Activated CD4-positive, alpha-beta T cell treated with anti-CD3 and anti-CD28 coated beads, Interleukin-2, Interleukin-4, amounts not matched to agents 100 ng/mL and 50 ng/mL, durations not matched to agents 16 hours and 8 hours (primary cell): Measurements from ENCODE around the gene TBC1D22B.
"Not testable (repeated sequence)": the region's sequence is repeated elsewhere in the genome, so short reads cannot be mapped to it uniquely, and the experiment has no call there.

Source experiments
- DNase-seq: peaks from one replicate; pipeline ENCODE4 v3.0.0-alpha.2; 2020; ENCODE audit warnings: low spot score

The TBC1D22B gene

GRCh38 chr6:37269105-37269504 is 11.5 kb downstream of the TBC1D22B start:
- no peak for DNase-seq

GRCh38 chr6:37272834-37273566 is 15.4 kb downstream of the TBC1D22B start:
- DNase-seq, result peak; percentile 78

- no peak for DNase-seq
Measured at GRCh38 chr6:37273690-37274089, 16.1 kb downstream of the TBC1D22B start.

GRCh38 chr6:37275350-37275749 is 17.8 kb downstream of the TBC1D22B start:
- no peak for DNase-seq

GRCh38 chr6:37277001-37277409 is 19.4 kb downstream of the TBC1D22B start:
- peak; percentile 30 for DNase-seq

GRCh38 chr6:37279366-37280134 is 22.0 kb downstream of the TBC1D22B start:
- DNase-seq, result no peak

GRCh38 chr6:37280162-37280887 is 22.8 kb downstream of the TBC1D22B start:
- DNase-seq, result no peak

GRCh38 chr6:37282371-37282770 is 24.8 kb downstream of the TBC1D22B start:
- DNase-seq, result no peak

- no peak for DNase-seq
Measured at GRCh38 chr6:37283268-37283667, 25.7 kb downstream of the TBC1D22B start.

- DNase-seq, result no peak
Measured at GRCh38 chr6:37283671-37284151, 26.1 kb downstream of the TBC1D22B start.

GRCh38 chr6:37284781-37285180 is 27.2 kb downstream of the TBC1D22B start:
- DNase-seq, result no peak

- DNase-seq, result peak; percentile 75
Measured at GRCh38 chr6:37285861-37286311, 28.3 kb downstream of the TBC1D22B start.

GRCh38 chr6:37287519-37288157 is 30.1 kb downstream of the TBC1D22B start:
- DNase-seq, result no peak

- no peak for DNase-seq
Measured at GRCh38 chr6:37288247-37288646, 30.7 kb downstream of the TBC1D22B start.

GRCh38 chr6:37289931-37290330 is 32.4 kb downstream of the TBC1D22B start:
- peak; percentile 87 for DNase-seq

GRCh38 chr6:37293426-37293825 is 35.9 kb downstream of the TBC1D22B start:
- DNase-seq, result no peak

- DNase-seq, result not testable (repeated sequence)
Measured at GRCh38 chr6:37297637-37298036, 40.1 kb downstream of the TBC1D22B start.

GRCh38 chr6:37298958-37299357 is 41.4 kb downstream of the TBC1D22B start:
- no peak for DNase-seq

GRCh38 chr6:37299990-37300389 is 42.4 kb downstream of the TBC1D22B start:
- no peak for DNase-seq

- no peak for DNase-seq
Measured at GRCh38 chr6:37302086-37302686, 44.6 kb downstream of the TBC1D22B start.

GRCh38 chr6:37303091-37303660 is 45.6 kb downstream of the TBC1D22B start:
- DNase-seq, result no peak
